GM19468 (cell line): ENCODE measurements around the gene TTC21B.
"Not testable (repeated sequence)": the region's sequence is repeated elsewhere in the genome, so short reads cannot be mapped to it uniquely, and the experiment has no call there.

ENCODE experiments used
- ATAC-seq: cut with Tn5 transposase; IDR thresholded peaks from one replicate; pipeline ENCODE4 v1.9.1; 2021; ENCODE audit warnings: mild to moderate bottlenecking, moderate library complexity, moderate number of reproducible peaks; ENCODE audit not compliant: unreplicated experiment; ENCODE audit errors: extremely low read depth

TTC21B gene

DNA sequence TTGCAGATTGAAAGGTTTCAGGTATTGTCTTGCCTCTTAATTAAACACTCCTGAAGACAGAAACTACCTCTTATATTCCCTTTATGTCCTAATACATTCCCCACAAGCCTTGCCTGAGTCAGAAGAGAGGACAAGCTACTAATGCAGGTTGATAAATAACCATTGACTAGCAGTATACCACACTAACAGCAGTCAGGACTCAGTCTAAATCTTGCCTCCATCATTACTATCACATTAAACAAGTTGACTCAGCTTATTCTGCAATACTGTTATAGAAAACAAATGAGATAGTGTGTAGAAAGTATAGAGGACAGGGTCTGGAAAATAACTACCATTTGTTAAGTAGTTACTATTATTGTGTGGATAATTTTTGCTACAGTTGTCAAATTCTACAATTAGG lies 63.8 kb downstream of the TTC21B start:
- ATAC-seq = no peak

GRCh38 chr2:165889158-165889557 lies 64.4 kb downstream of the TTC21B start:
- ATAC-seq = no peak

GRCh38 chr2:165888171-165888570 lies 65.4 kb downstream of the TTC21B start:
- no peak for ATAC-seq

DNA sequence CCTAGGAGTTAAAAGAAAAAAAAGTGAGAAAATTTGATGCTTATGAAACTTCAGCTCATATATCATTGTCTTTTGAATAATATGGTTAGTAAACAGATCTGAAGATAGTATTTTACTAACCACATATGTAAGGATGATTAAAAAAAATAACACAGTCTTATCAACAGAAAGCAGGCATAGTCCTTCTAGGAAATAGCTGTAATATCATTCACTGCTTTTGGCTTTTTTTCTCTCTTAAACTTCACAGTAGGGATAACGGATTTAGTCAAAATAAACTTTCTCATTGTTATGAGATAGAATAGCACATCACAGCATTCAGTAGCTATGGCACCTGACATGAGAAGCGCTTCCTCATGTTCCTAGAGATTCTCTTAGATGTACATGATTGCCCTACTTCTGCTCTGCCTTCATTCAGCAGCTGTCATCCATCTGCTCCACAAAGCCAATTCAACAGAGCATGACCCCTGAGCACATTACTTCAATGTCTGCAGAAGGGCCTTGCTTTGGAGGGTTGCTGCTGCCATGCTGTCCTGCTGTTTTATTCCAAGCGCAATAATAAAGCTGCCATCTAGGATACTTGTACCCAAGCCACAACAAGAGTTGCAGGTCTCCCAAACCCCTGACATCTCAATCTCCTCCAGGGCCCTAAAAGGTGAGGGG lies 67.0 kb downstream of the TTC21B start:
- ATAC-seq = no peak

DNA sequence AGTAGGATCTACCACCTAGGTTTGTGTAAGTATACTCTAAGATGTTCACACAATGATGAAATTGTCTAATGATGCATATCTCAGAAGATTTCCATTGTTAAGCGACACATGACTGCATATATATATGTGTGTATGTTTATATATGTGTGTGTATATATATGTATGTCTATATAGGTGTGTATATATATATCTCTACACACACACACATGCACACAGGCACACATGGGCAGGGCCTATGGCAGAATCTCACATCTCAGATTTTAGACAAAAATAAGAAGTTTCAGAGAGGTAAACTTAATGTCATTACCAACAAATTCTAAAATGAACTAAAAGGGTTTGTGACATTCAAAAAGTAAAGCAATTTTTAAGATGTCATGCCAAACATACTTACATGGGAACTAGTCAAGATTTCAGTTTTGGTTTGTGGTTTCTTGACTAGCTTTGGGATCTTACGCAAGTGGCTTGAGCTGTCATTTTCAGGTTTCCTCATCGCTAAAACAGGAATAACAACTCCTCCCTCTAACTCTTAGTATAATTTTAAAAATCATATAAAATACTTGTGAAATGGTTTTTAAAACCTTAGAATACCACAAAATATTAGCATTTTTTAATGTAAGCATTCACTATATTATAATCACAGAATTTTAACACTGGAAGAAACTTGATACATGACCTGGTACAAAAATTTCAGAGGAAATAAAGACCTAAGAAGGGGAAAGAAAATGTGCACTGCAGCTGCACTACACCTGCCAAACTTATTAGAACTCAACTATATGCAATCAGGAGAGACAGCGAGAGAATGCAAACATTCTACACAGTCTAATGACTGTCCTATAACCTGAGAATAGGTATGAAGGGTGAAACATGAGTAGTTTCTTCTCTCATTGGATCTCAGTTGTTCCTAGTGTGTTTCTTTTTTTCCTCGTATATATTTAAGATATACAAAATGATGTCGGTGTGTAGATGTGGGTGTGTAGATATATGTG lies 75.7 kb downstream of the TTC21B start:
- peak; percentile 20 for ATAC-seq

DNA sequence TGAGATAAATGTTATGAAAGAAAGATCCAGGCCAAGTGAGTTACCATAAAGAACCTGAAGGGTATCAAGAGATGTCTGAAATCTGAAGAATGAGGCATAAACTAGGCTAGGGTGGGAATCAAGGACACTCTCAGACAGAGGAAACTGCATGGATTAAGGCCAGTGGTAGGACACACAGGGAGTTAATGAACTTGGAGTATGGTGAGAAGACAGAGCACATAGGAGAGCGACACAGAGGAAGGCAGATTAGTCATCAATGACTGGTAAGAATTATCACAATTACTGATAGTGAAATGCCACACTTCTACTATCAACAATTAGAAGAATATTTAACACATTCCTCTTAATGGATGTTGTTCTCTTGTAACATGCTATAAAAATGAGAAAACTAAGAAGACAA lies 76.9 kb downstream of the TTC21B start:
- no peak for ATAC-seq

GRCh38 chr2:165876269-165876668 lies 77.3 kb downstream of the TTC21B start:
- ATAC-seq = no peak

GRCh38 chr2:165874445-165875039 lies 79.0 kb downstream of the TTC21B start:
- peak; percentile 98 for ATAC-seq

- no peak for ATAC-seq
Measured at GRCh38 chr2:165872101-165872791, 81.3 kb downstream of the TTC21B start.

DNA sequence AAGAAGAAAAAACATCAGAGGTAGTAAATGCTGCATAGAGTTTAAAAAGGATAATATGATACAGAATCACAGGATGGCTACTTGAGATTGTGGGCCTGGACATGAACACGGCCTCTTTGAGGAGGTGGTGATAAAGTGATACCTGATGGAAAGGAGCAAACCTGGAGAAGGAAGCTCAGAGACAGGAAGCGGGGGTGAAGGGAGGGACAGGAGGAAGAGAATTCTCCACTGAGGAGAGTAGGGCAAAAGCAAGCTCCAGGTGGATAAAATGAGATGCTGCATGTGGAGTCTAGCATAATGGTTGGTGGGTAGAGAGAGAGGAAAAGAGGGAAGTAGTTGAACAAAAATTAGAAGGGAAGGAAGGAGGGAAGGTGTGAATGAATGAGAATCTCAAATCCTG lies 82.6 kb downstream of the TTC21B start:
- no peak for ATAC-seq

DNA sequence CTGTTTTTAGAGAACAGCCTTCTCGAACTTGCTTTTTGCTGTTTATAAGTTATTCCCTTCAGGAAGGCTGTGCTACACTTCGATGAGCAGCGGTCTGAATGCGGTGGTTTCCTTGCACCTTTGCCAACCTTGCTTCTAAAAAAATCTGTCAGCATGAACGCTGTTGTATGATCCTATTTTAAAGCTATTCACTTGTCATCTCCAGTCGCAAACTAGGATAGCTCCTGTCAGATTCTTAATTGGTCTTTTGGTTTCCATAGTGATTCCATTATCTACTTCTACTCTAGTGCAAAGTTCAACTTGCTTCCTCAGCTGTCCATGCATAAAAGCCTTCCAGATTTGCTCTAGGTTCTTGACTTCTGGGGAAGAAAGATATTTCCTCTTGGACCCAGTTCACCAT lies 83.2 kb downstream of the TTC21B start:
- no peak for ATAC-seq

DNA sequence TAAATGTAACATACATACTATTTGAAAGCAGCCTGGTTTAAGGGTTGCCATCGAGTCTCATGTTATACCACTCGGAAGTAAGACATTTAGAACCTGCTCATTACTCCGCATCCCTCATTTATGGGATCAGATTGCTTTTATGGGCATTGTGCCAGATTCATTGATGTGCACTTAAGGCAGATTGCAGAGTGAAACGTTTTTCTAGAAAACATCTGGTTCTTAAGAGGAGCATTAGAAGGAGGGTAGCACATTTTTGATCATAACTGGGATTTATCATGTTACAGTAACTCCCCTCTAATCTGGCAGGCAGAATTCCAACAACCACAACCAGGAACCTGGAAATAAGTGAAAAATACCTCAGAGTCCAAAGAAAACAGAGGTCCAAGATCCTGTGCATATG lies 85.4 kb downstream of the TTC21B start:
- ATAC-seq = no peak

DNA sequence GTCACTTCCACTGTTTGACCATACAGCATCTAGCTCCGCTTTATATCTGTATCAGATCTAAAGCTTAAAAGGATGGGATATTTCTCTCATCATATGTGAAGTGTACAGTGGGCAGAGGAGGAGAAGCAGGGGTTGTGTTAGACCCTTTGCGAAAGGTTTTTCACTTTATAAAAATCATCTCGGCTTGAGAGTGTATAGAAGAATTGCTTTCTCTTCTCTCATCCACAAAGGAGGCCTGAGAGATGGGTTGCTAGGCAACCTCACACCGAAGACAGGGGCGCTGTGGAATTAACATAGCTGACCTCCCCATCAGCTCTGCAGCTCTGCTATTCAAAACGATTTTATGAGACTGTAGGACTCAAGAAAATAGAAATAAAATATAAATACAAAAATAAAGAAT lies 89.3 kb downstream of the TTC21B start:
- no peak for ATAC-seq

DNA sequence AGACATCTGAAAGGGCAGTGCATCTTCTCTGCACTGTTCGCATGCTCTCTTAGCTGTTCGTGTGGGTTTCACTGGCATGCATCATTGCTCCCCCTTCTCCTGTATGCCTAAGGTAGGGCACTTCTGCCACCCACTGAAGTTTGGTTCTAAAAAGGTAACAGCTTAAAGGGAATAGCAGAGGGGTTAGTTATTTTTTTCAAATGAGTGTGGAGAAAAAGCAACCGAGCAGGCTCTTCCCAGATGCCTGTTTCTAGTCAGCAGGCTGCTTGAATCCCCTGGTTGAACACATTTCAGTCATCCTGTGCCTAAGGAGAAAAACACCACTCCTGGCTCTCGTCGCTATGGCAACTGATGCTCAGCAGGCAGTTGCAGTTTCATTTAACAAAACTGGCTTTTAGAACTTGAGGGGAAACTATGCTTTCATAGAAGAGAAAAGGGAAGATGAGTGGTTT lies 89.7 kb downstream of the TTC21B start:
- ATAC-seq = no peak

GRCh38 chr2:165861083-165861482 lies 92.5 kb downstream of the TTC21B start:
- not testable (repeated sequence) for ATAC-seq

GRCh38 chr2:165859723-165860122 lies 93.9 kb downstream of the TTC21B start:
- ATAC-seq = not testable (repeated sequence)

DNA sequence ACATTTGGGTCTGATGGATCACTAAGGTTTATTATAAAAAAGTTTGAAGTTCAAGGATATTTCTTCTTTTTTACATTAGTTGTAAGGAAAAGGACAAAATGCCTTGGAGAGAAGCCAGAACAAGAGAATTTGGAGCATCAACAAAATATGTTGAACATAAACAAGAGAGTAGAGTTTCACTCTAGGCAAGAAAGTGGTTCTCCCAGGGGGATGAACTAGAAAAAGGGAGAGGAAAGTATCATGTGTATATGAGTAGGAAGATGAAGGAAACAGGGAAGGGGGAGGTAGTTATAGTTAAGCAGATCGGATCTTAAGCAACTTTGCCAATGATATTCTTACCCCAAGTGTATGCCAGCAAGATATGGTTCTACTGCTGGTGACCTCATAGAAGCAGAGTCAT lies 95.7 kb downstream of the TTC21B start:
- no peak for ATAC-seq

GRCh38 chr2:165852394-165852793 lies 101.2 kb downstream of the TTC21B start:
- no peak for ATAC-seq

DNA sequence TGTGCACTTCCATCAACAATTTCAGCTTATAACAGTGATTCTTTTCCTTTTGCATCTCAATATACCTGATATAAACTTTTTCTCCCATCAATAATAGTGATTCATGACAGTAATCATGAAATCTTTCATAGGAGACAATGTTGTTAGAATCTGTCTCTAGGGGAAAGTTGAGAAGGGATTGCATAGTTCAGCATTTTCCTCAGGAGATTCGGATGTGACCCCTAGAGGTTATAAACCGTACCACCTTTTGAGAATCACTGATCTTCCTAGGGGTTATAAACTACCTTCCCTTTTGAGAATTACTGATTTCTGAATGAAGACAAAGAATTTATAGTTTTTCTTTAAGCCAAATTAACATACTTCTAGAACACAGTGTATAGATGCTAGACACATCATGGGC lies 106.6 kb downstream of the TTC21B start:
- no peak for ATAC-seq

DNA sequence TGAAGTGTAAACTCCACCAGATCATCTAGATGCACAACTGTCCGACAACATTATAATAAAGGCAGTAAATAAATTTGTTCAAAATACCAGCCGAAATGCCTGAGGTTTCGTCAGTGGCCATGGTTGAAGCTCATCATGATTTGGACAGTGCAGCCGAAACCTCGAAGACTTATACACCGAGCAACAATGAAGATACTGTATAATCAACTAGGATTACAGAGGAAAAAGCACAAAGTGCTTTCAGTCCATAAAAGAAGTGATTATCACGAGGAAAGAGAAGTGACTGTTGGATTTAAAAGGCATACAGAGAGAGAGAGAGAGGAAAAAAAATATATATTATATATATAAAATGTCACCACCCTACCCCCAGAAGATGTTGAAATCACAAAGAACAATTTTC lies 107.5 kb downstream of the TTC21B start:
- no peak for ATAC-seq
